ENCODE measurements around the gene YEATS2.
"Not testable (repeated sequence)": the region's sequence is repeated elsewhere in the genome, so short reads cannot be mapped to it uniquely, and the experiment has no call there.

Gene YEATS2

DNA sequence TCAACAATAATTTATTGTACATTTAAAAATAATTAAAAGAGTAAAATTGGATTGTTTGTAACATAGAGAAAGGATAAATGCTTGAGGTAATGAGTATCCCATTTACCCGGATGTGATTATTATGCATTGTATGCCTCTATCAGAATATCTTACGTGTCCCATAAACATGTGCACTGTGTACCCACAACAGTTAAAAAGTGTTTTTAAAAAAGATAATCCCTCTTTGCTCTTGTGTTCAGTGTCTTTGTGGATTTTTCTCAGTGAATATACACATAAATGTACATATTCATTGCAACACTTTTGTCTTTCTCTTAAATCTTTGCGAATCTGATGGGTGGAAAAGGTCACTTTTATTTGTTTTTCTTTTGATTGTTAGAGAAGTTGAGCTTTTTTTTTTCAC, 20.4 kb downstream of the YEATS2 start:
- DNase-seq = no peak

DNA sequence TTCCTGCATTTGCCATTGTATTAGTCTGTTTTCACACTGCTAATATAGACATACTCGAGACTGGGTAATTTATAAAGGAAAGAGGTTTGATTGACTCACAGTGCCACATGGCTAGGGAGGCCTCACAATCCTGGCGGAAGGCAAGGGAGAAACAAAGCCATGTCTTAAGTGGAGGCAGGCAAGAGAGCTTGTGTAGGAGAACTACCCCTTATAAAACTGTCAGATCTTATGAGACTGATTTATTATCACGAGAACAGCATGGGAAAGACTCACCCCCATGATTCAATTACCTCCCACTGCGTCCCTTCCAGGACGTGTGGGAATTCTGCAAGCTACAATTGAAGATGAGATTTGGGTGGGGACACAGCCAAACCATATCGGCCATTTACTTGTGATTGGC, 27.8 kb downstream of the YEATS2 start:
- DNase-seq = no peak

DNA sequence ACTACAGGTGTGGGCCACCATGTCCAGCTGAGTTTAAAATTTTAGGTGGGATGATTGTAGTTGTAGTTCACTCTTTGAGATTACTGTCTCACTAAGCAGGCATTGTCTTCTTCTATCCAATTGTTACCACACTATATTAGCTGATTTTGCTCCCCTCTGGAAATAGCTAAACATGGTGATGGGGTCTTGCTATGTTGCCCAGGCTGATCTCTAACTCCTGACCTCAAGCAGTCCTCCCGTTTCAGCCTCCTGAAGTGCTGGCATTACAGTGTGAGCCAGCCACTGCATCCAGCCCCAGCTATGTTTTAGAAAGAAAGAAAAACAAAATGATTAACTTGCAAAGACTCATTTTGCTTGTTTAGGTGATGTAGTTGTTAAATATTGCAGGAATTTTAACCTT, 30.6 kb downstream of the YEATS2 start:
- DNase-seq = no peak

DNA sequence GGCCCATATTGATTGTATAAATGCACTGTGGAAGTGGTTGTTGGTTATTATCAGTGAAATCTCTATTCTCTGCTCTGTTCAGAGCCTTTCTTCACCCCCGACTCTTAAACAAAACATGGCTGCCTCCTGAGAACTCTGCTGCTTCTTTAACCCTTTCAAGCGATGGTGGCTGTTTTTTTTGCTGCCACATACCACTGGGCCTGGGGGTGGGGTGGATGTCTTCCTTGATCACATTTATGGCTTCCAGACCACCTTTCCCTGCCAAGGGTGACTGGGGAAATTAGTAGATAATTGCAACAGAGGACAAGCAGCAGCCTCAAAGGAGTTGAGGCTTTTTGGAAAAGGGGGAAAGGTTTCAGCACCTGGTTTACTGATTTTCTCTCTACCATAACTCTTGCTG, 32.8 kb downstream of the YEATS2 start:
- no peak for DNase-seq

DNA sequence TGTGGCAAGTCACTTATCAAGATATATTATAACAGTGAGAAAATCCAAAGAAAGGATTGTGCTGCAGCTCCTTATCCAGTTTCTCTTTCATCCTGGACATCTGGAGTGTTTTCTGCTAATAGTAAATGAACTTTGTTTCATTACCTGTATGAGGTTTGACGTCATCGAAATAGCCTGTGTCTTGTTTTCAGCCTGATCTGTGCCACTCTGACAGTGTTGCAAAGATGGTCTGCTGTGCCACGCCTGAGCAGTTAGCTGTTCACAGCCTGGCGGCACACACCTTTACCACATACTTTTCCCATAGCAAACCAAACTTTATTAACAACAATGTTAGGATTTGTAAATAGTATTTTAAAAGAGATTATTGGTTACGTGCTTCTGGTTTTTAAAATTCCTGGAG, 34.0 kb downstream of the YEATS2 start:
- DNase-seq = no peak

DNA sequence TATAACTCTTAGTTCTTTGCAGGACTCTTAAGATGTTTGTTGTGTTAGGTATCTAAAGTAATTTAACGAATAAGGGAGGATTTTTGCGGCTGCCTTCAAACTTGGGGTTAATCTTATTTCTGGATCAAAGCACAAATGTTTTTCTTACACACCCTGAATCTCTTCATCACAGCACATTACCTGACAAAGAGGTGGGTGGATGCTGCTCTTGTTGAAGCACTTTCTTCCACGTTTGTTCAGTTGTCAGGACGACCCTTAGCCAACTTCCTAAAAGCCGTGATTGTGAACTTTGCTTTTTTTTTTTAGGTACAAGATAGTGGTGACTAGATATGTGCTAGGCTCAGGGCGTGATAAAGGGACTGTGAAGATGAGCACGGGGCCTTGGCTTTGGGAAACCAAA, 36.0 kb downstream of the YEATS2 start:
- no peak for DNase-seq

DNA sequence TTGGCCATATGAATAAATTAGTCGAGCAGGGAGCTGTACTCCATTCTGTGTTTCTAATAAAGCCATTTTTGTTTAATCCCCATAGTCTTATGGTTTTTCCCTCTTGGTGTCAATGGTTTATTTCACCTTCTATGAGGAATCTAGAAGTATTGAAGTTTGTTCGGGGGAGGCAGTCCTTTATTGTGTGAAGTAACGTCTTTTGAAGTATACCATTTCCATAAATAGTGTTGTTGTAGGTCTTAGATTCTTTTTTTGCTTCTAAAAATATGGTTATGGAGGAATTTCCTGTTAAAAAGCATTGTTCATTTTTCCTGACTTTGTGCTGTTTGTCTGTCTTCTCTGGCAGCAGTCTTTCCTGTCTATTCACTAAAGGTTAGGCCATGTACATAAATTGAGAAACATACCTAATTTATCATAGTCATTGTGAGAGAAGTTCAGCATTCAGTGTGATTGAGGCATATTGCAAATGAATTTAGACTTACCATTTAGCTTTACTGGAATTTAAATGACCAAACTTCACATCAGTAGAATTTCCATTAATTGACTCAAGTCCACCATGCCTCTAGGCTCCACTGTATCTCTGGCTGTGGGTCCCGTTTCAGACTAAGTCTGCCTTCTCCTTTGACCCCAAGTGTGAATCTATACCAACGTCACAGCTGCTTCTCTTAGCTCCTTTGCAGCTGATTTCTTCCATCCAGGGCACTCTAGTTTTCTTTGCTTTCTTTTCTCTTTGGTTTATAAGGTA, 37.3 kb downstream of the YEATS2 start:
- DNase-seq = no peak

DNA sequence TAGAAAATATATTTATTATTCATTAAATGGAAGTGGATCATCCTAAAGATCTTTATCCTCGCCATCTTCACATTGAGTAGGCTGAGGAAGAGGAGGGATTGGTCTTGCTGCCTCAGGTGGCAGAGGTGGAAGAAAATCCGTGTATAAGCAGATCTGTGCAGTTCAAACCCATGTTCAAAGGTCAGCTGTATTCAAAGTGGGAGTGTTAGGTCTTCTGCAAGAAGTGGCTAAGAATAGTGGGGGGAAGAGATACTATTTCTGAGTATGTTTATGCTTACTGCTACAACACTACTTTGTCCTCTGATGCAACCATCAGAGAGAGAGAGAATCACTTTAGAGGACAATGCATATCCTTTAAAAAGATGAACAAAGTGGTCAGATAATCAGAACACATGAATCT, 39.5 kb downstream of the YEATS2 start:
- no peak for DNase-seq

DNA sequence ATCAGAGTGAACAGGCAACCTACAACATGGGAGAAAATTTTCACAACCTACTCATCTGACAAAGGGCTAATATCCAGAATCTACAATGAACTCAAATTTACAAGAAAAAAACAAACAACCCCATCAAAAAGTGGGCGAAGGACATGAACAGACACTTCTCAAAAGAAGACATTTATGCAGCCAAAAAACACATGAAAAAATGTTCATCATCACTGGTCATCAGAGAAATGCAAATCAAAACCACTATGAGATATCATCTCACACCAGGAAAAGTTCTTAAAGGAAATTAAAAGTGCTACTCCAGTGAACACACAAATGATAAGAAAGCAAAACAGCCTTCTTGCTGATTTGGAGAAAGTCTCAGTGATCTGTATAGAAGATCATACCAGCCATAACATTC, 42.6 kb downstream of the YEATS2 start:
- not testable (repeated sequence) for DNase-seq

DNA sequence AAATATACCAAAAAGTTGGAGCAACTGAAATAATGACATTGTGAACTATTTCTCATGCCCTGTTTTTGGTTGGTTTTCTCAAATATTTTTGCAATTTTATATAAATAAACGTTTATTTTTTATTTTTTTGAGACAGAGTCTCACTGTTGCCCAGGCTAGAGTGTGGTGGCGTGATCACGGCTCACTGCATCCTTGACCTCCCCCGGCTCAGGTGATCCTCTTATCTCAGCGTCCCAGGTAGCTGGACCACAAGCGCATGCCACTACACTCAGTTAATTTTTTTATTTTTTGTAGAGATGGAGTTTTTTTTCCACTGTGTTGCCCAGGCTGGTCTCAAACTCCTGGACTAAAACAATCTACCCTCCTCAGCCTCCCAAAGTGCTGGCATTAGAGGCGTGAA, 45.6 kb downstream of the YEATS2 start:
- DNase-seq = no peak

DNA sequence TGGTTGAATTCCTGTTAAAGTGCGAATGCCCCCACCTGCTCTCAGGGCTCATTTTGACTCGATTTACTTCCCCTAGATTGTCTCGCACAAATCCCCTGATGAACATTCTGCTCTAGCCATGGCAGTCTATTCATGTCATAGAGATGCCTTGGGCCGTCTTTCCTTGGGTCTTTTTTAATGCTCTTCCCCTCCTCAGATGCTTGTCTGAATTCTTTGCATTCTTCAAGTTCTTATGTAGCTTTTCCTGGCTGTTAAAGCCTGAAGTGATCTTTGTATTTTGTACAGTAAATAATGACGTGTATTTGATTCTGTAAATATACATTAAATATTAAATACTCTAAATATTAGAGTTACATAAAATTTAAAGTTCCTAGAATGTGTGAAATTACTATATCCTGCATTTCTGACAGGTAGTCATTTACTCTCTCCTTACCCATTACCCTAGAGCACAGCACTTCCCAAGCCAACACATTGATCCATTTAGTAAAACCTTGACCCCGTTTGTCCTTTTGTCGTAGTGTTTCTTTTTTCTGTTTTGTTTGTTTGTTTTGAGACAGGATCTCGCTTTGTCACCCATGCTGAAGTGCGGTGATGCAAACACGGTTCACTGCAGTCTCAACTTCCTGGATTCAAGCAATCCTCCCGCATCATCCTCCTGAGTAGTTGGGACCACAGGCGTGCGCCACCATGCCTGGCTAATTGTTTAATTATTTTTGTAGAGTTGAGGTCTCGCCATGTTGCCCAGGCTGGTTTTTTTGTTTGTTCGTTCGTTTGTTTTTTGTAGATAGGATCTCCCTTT, 47.9 kb downstream of the YEATS2 start:
- no peak for DNase-seq

DNA sequence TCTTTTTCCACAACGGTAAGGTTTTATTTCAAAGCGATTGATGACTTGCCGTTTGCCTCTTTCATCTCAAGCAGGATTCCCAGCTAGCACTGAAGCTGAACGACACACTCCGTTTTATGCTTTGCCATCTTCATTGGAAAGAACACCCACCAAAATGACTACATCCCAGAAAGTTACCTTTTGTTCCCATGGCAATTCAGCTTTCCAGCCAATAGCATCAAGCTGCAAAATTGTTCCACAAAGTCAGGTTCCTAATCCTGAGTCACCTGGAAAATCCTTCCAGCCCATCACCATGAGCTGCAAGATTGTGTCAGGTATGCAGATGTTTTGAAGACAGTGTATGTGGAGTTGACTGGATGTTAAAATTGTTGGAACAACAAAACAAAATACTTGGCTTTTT, 56.5 kb downstream of the YEATS2 start:
- no peak for DNase-seq

DNA sequence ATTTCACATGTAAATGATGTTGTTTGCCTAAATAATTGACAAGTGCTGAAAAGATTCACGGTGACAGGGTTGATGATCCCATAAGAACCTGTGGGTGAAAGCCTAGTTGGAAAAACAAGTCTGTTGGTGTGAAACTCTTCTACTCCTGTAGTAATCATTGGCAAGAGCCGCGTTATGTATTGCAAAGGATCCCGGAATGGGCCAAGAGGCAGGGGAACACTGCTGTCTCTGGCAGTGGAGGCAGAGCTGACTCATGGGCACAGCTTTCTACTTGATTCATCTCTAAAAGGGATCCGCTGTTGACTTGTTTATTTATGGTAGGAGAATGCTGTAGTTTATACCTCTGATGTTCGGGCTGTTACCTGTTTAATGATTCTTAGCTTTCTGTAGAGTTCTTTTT, 64.7 kb downstream of the YEATS2 start:
- DNase-seq = no peak

DNA sequence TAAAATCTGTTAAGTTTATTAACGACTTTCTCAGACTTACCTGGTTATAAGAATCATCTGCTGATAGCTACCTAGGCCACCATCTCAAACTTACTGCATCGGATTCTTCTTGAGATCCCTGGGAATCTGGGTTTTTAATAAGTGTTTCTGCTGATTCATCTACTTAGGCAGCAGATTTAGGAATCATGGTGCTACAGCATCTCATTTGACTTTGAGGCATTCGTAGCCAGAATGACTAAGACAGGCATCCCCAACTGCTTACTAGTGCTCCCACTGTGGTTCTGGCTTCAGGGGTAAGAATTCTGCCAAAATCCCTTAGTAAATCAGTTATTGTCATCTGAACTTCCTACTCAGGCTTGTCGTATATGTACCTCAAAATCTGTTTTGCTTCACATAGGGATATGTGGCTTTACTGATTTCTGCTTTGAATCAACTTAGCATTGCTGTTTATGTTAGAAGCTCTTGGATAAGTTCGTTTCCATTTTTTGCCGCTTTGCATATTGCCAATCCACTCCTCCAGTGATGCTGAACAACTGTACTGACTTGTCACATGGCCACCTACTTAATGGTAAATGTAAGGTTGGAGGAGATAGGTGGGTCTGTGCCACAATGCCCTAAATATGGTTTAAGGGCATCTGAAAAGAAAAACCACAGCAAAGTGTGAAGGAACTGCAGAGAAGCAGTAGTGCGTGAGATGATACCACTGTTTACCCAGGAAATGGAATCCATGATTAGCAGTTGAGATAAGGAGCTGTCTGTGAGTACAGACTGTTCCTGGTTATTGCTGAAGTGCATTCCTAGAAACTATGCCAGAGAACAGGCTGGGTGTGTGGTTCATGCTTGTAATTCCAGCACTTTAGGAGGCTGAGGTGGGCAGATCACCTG, 67.5 kb downstream of the YEATS2 start:
- no peak for DNase-seq

DNA sequence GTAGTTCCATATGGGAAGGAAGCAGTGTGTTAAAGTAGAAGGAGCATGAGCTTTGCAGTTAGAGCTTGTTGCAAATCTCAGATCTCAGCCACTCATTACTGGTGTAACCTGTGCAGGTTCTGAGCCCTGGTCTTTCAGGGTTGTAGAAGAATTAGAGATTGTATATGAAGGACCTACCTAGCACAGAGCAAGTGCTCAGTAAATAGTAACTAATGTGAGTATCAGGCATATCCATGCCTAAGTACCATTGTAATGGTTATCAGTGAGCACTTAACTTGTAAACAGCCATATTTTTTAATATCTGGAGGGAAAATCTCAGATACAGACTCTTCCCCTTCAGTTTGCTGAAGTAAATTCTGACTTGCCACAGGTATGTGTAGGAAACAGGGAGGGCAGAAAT, 68.5 kb downstream of the YEATS2 start:
- no peak for DNase-seq

DNA sequence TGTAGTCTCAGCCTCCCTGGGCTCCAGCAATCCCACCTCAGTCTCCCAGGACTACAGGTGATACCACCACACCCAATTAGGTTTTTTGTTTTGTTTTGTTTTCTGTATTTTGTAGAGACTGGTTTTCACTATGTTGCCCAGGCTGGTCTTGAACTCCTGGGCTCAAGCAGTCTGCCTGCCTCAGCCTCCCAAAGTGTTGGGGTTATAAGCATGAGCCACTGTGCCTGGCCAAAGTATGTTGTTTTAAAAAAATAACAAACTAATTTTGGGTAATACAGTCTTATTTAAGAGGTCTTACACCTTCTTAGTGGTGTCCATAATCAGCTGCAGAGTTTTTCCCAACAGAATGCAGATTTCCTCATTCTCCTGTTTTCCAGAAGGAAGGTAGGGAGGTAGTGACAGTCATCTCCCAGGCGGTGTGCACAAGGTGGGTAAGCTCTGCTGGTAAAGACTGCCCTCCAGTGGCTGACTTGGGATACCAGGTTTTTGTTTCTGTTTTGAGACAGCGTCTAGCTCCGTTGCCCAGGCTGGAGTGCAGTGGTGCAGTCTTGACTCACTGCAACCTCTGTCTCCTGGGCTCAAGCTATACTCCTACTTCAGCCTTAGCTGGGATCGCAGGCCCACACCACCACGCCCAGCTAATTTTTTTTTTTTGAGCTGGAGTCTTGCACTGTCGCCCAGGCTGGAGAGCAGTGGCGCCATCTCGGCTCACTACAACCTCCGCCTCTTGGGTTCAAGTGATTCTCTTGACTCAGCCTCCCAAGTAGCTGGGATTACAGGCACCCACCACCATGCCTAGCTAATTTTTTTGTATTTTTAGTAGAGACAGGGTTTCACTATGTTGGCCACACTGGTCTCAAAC, 69.4 kb downstream of the YEATS2 start:
- DNase-seq = peak; percentile 61 to 68

DNA sequence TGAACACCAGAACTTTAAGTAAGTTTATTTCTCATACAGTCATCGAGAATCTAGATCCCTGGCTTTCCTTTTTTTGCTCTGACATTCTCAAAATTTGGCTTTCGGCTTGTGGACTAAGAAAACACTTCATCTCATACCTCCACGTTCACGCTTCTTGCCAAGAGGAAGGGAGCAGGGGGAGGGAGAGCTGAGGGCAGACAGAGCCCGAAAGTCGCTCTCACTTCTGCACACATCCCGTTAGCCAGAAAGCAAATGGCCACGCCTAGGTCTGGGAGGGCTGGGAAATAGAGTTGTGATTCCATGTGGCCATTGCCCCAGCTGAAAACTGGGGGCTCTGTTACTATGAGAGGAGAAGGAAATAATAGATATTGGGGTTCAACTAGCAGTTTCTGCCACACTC, 70.5 kb downstream of the YEATS2 start:
- no peak for DNase-seq

DNA sequence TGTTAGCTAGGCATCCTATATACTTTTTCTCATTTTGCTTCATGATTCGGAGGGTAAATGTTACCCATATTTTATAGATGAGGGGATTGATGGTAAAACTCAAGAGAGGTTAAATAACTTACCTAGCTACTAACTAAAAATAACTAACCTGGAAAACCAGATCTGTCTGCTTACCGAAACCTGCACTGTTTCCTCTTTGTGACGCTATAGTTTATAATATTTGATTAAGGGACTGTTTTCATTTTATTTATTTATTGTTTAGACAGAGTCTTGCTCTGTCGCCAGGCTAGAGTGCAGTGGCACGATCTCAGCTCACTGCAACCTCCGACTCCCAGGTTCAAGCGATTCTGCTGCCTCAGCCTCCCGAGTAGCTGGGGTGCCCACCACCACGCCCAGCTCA, 71.9 kb downstream of the YEATS2 start:
- DNase-seq = no peak

DNA sequence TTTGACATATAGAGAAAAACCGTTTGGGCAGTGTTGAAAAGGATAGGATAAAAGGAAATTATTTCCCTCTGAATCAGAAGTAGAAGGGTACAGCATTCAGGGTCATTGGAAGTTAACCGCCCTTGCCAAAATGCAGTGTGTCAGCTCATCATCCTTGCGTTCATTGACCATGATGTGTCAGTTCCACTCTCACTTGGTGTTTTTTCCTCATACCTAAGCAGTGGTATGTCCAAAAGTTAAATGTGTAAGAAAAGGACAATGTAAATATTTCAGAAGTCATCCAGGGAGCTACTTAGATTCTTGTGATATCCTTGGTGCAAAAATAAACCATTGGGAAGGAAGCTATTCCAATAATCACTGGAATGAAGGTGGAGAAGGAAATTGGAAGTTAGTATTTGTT, 77.0 kb downstream of the YEATS2 start:
- DNase-seq = no peak

DNA sequence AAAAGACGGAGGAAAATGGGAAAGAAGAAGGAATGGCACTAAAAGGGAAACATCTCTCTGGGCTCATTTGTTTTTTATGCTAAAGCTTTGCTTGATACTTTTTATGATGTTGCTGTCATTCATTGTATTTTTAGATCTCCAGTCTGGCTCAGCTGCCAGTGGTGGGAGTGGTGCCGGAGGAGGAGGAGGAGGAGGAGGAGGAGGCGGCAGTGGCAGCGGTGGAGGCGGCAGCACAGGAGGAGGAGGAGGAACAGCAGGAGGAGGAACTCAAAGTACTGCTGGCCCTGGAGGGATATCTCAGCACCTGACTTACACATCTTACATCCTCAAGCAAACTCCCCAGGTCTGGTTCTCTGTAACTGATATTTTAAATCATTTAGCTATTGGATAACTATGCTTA, 78.2 kb downstream of the YEATS2 start:
- peak; percentile 13 to 32 for DNase-seq

DNA sequence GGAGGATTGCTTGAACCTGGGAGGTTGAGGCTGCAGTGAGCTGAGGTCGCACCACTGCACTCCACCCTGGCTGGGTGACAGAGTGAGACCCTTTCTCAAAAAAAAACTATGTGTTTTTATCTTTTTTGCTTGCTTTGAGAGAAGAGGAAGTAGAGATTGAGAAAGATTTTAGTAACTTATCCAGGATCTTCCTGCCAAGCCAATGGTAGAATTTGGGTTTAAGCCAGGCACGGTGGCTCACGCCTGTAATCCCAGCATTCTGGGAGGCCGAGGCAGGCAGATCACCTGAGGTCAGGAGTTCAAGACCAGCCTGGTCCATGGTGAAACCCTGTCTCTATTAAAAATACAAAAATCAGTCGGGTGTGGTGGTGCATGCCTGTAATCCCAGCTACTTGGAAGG, 78.9 kb downstream of the YEATS2 start:
- DNase-seq = peak; percentile 32 to 34

DNA sequence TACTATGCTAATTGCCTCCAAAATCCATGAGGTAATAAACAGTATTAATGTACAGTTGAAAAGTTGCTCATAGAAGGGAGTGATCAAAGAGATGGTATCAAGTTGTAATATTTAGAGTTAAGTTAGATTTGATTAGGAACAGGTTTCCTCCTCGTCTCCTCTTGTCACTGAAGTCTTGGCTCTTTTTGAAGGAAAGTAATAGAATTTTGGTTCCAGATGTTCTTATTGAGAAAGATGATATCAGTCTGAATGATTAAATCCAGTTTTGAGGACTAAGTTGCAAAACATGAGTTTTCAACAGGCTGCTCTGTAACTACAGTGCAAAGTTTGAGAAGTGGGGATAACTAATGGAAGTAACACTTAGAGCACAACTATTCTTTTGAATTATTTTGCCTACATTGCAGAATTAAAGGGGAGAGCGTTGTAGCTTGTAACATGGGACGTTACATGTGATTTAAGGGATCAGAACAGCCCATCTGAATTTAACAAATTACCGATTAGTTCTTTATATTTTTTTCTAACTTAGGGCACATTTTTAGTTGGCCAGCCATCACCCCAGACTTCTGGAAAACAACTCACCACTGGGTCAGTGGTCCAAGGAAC, 79.5 kb downstream of the YEATS2 start:
- no peak for DNase-seq
